Measurements from ENCODE around the gene UBA6.

DNA sequence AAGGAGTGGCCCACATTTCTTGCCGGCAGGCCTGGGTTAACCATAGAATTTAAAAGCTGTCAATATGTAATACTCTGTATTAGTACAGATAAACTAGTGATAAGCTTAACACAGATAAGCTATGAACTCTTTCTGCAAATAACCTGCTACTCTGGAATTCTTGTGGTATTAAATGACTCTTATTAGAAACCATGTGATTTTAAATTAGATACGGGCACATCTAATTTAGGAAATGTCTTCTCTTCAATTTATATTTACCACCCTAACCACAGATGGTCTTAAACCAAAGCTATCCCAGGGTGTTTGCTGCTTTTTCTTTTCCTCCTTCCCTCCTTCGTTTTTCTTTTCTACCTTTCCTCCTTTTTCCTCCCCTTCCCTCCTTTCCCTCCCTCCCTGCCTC is 48.3 kb upstream of the UBA6 start:
- TF ChIP-seq, protein P1, sequence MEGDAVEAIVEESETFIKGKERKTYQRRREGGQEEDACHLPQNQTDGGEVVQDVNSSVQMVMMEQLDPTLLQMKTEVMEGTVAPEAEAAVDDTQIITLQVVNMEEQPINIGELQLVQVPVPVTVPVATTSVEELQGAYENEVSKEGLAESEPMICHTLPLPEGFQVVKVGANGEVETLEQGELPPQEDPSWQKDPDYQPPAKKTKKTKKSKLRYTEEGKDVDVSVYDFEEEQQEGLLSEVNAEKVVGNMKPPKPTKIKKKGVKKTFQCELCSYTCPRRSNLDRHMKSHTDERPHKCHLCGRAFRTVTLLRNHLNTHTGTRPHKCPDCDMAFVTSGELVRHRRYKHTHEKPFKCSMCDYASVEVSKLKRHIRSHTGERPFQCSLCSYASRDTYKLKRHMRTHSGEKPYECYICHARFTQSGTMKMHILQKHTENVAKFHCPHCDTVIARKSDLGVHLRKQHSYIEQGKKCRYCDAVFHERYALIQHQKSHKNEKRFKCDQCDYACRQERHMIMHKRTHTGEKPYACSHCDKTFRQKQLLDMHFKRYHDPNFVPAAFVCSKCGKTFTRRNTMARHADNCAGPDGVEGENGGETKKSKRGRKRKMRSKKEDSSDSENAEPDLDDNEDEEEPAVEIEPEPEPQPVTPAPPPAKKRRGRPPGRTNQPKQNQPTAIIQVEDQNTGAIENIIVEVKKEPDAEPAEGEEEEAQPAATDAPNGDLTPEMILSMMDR (IDR thresholded peaks at IDR 0.05), result no peak
- TF ChIP-seq POLR2A (IDR thresholded peaks at IDR 0.05), result no peak

Data from breast epithelium (tissue), 3 donors.